Putamen (tissue), 1 donor: ENCODE data around the gene BCR.
"Not testable (repeated sequence)": the region's sequence is repeated elsewhere in the genome, so short reads cannot be mapped to it uniquely, and the experiment has no call there.

Source experiments
- DNase-seq: peaks from one replicate; pipeline ENCODE4 v3.0.0-alpha.2; 2016; ENCODE audit warnings: low spot score

The BCR gene

GRCh38 chr22:23180301-23180892 is at the start of gene BCR:
TSS of gene BCR (plus strand) at chr22:23180509. CDS start at chr22:23180961, 452 bp downstream.
- DNase-seq = peak; percentile 77

- no peak for DNase-seq
These were observed 49.6 kb upstream of the BCR start for GRCh38 chr22:23130697-23131096.

GRCh38 chr22:23131931-23132330 is 48.4 kb upstream of the BCR start:
- no peak for DNase-seq

- no peak for DNase-seq
These were observed 47.8 kb upstream of the BCR start for GRCh38 chr22:23132376-23133091.

- no peak for DNase-seq
These were observed 46.4 kb upstream of the BCR start for GRCh38 chr22:23133922-23134321.

- not testable (repeated sequence) for DNase-seq
These were observed 43.3 kb upstream of the BCR start for GRCh38 chr22:23136991-23137390.

GRCh38 chr22:23137468-23137867 is 42.8 kb upstream of the BCR start:
- no peak for DNase-seq

GRCh38 chr22:23137905-23138561 is 42.3 kb upstream of the BCR start:
- no peak for DNase-seq

GRCh38 chr22:23138584-23139435 is 41.5 kb upstream of the BCR start:
- DNase-seq = no peak

- no peak for DNase-seq
These were observed 39.9 kb upstream of the BCR start for GRCh38 chr22:23140385-23140784.

GRCh38 chr22:23142546-23143105 is 37.7 kb upstream of the BCR start:
- no peak for DNase-seq

- DNase-seq = no peak
These were observed 37.2 kb upstream of the BCR start for GRCh38 chr22:23143119-23143518.

GRCh38 chr22:23144432-23144831 is 35.9 kb upstream of the BCR start:
- DNase-seq = no peak

- peak; percentile 92 for DNase-seq
These were observed 35.1 kb upstream of the BCR start, which contains the start of gene RAB36 for GRCh38 chr22:23144932-23145877. TSS of gene RAB36 (plus strand) at chr22:23145477. CDS start at chr22:23146617, 1,140 bp downstream.

- DNase-seq = no peak
These were observed 34.3 kb upstream of the BCR start for GRCh38 chr22:23145878-23146470.

- DNase-seq = no peak
These were observed 33.7 kb upstream of the BCR start for GRCh38 chr22:23146478-23147205.

GRCh38 chr22:23147617-23148387 is 32.5 kb upstream of the BCR start:
- no peak for DNase-seq

- DNase-seq = no peak
These were observed 30.5 kb upstream of the BCR start for GRCh38 chr22:23149743-23150238.

GRCh38 chr22:23150762-23151161 is 29.5 kb upstream of the BCR start:
- no peak for DNase-seq
